ACC112 (cell line): ENCODE data around the gene GDA.

ENCODE experiments used
- H2AFZ ChIP-seq: fragments of 200-600 bp; sonication (generic); one replicate; pipeline ENCODE4 v1.6.0; 2017; ENCODE audit warnings: antibody characterized with exemption, low read length; ENCODE audit not compliant: unreplicated experiment
- H3K27ac ChIP-seq: fragments of 200-600 bp; sonication (generic); 2 replicates; pipeline ENCODE4 v1.5.1; 2014; ENCODE audit warnings: low read depth, mild to moderate bottlenecking, antibody characterized with exemption, low read length, moderate library complexity
- H3K27me3 ChIP-seq: fragments of 200-600 bp; sonication (generic); 2 replicates; pipeline ENCODE4 v1.6.1; 2014; ENCODE audit warnings: mild to moderate bottlenecking, antibody characterized with exemption, low read length, moderate library complexity, mixed read lengths; ENCODE audit not compliant: insufficient read depth
- H3K36me3 ChIP-seq: fragments of 200-600 bp; sonication (generic); 2 replicates; pipeline ENCODE4 v1.6.1; 2016; ENCODE audit warnings: mild to moderate bottlenecking, antibody characterized with exemption, low read length, moderate library complexity, mixed read lengths; ENCODE audit not compliant: insufficient read depth
- H3K4me1 ChIP-seq: fragments of 200-600 bp; sonication (generic); one replicate; pipeline ENCODE4 v1.6.1; 2016; ENCODE audit warnings: low read length, mixed read lengths; ENCODE audit not compliant: insufficient read depth, unreplicated experiment, control insufficient read depth
- H3K4me3 ChIP-seq: fragments of 200-600 bp; sonication (generic); 2 replicates; pipeline ENCODE4 v1.5.1; 2014; ENCODE audit warnings: mild to moderate bottlenecking, low read depth, low read length
- H3K79me2 ChIP-seq: fragments of 200-600 bp; sonication (generic); one replicate; pipeline ENCODE4 v1.6.0; 2016; ENCODE audit warnings: low read length; ENCODE audit not compliant: control insufficient read depth, unreplicated experiment, insufficient read depth

The GDA gene

GRCh38 chr9:72204062-72204461 is 54.8 kb downstream of the GDA start:
- no peak overlapping the region for H3K27ac ChIP-seq
- no peak overlapping the region for H3K4me3 ChIP-seq
- H3K4me1 ChIP-seq = no peaks in the 10 kb centered on the region
- H3K36me3 ChIP-seq = no peaks in the 10 kb centered on the region
- H3K79me2 ChIP-seq = no peaks in the 10 kb centered on the region
- H2AFZ ChIP-seq = no peak overlapping the region
- H3K27me3 ChIP-seq = peaks cover 13% of the 10 kb centered on the region

- Histone ChIP-seq H3K4me3 (no peak overlapping the region), H3K27me3 (peaks cover 17% of the 10 kb centered on the region), H3K27ac (no peak overlapping the region), H3K4me1 (no peaks in the 10 kb centered on the region), H3K79me2 (no peaks in the 10 kb centered on the region), H2AFZ (no peak overlapping the region), H3K36me3 (no peaks in the 10 kb centered on the region)
Measured at GRCh38 chr9:72205513-72205912, 56.3 kb downstream of the GDA start.

GRCh38 chr9:72207278-72207677 is 58.0 kb downstream of the GDA start:
- Histone ChIP-seq H3K27ac (no peak overlapping the region), H3K27me3 (peaks cover 29% of the 10 kb centered on the region), H3K79me2 (no peaks in the 10 kb centered on the region), H3K4me1 (no peaks in the 10 kb centered on the region), H3K36me3 (no peaks in the 10 kb centered on the region), H2AFZ (no peak overlapping the region), H3K4me3 (no peak overlapping the region)

GRCh38 chr9:72210522-72210921 is 61.3 kb downstream of the GDA start:
- Histone ChIP-seq H3K4me3 (no peak overlapping the region), H3K36me3 (no peaks in the 10 kb centered on the region), H2AFZ (no peak overlapping the region), H3K79me2 (no peaks in the 10 kb centered on the region), H3K27me3 (peaks cover 41% of the 10 kb centered on the region), H3K4me1 (no peaks in the 10 kb centered on the region), H3K27ac (no peak overlapping the region)

- H2AFZ ChIP-seq = no peak overlapping the region
- no peaks in the 10 kb centered on the region for H3K79me2 ChIP-seq
Measured at GRCh38 chr9:72211047-72211446, 61.8 kb downstream of the GDA start.

GRCh38 chr9:72213906-72214305 is 64.7 kb downstream of the GDA start:
- H3K4me3 ChIP-seq = no peak overlapping the region
- H3K79me2 ChIP-seq = no peaks in the 10 kb centered on the region
- H3K27me3 ChIP-seq = peaks cover 59% of the 10 kb centered on the region
- H3K36me3 ChIP-seq = no peaks in the 10 kb centered on the region
- no peak overlapping the region for H2AFZ ChIP-seq
- H3K27ac ChIP-seq = no peak overlapping the region
- H3K4me1 ChIP-seq = no peaks in the 10 kb centered on the region

More at GRCh38 chr9:72211047-72211446, 61.8 kb downstream of the GDA start:
- Histone ChIP-seq H3K27me3 (peaks cover 47% of the 10 kb centered on the region), H3K4me1 (no peaks in the 10 kb centered on the region), H3K36me3 (no peaks in the 10 kb centered on the region), H3K27ac (no peak overlapping the region), H3K4me3 (no peak overlapping the region)

GRCh38 chr9:72217306-72217842 is 68.1 kb downstream of the GDA start:
- H3K4me1 ChIP-seq = no peaks in the 10 kb centered on the region
- no peak overlapping the region for H2AFZ ChIP-seq
- H3K27me3 ChIP-seq = peaks cover 48% of the 10 kb centered on the region
- no peak overlapping the region for H3K27ac ChIP-seq
- no peak overlapping the region for H3K4me3 ChIP-seq
- no peaks in the 10 kb centered on the region for H3K79me2 ChIP-seq
- no peaks in the 10 kb centered on the region for H3K36me3 ChIP-seq

- Histone ChIP-seq H3K27me3 (peaks cover 60% of the 10 kb centered on the region), H2AFZ (no peak overlapping the region), H3K4me1 (no peaks in the 10 kb centered on the region), H3K79me2 (no peaks in the 10 kb centered on the region), H3K27ac (no peak overlapping the region), H3K4me3 (no peak overlapping the region), H3K36me3 (no peaks in the 10 kb centered on the region)
Measured at GRCh38 chr9:72220589-72220988, 71.3 kb downstream of the GDA start.

- H3K4me1 ChIP-seq = no peaks in the 10 kb centered on the region
- no peaks in the 10 kb centered on the region for H3K79me2 ChIP-seq
- H3K27ac ChIP-seq = no peak overlapping the region
- H3K27me3 ChIP-seq = peaks cover 33% of the 10 kb centered on the region
- H2AFZ ChIP-seq = no peak overlapping the region
- no peak overlapping the region for H3K4me3 ChIP-seq
- no peaks in the 10 kb centered on the region for H3K36me3 ChIP-seq
Measured at GRCh38 chr9:72226146-72226812, 77.0 kb downstream of the GDA start.

GRCh38 chr9:72228282-72228681 is 79.0 kb downstream of the GDA start:
- H3K4me3 ChIP-seq = no peak overlapping the region
- no peak overlapping the region for H3K27ac ChIP-seq
- H2AFZ ChIP-seq = no peak overlapping the region
- H3K27me3 ChIP-seq = peaks cover 37% of the 10 kb centered on the region
- H3K36me3 ChIP-seq = no peaks in the 10 kb centered on the region
- no peaks in the 10 kb centered on the region for H3K4me1 ChIP-seq
- H3K79me2 ChIP-seq = no peaks in the 10 kb centered on the region

GRCh38 chr9:72232778-72233177 is 83.5 kb downstream of the GDA start:
- Histone ChIP-seq H3K27ac (no peak overlapping the region), H3K36me3 (no peaks in the 10 kb centered on the region), H2AFZ (no peak overlapping the region), H3K4me3 (no peak overlapping the region), H3K4me1 (no peaks in the 10 kb centered on the region), H3K27me3 (peaks cover 37% of the 10 kb centered on the region), H3K79me2 (no peaks in the 10 kb centered on the region)
